ENCODE data around the gene PNKP. TPM values are rescaled to one million over a fixed set of nuclear protein-coding genes. Genes with fewer than 3 reads are reported as not detected.

PNKP gene
- total RNA-seq, 1 donor from 2014 or later = 83.2 TPM

DNA sequence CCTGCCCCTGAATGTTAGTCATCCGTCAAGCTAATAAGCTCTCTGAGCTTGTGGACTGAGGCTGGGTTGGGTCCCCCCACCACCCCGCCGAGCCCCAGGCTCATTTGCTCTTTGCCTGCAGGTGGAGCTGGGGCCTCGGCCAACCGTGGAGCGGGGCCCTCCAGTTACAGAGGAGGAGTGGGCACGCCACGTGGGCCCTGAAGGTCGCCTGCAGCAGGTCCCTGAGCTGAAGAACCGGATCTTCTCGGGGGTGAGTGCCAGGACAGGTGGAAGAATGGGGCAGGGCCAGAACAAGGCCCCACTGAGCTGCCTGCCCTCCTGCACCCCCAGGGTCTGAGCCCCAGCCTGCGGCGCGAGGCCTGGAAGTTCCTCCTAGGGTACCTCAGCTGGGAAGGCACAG is 15.3 kb upstream of the PNKP start:
- H3K27ac ChIP-seq = no peak overlapping the region
- H3K27me3 ChIP-seq = no peaks in the 10 kb centered on the region
- H3K4me1 ChIP-seq = peaks cover 14% of the 10 kb centered on the region
- H3K9me3 ChIP-seq = no peaks in the 10 kb centered on the region
- ATAC-seq (no peak), DNase-seq (no peak)
- H3K4me3 ChIP-seq = no peak overlapping the region
- TF ChIP-seq, protein P1, sequence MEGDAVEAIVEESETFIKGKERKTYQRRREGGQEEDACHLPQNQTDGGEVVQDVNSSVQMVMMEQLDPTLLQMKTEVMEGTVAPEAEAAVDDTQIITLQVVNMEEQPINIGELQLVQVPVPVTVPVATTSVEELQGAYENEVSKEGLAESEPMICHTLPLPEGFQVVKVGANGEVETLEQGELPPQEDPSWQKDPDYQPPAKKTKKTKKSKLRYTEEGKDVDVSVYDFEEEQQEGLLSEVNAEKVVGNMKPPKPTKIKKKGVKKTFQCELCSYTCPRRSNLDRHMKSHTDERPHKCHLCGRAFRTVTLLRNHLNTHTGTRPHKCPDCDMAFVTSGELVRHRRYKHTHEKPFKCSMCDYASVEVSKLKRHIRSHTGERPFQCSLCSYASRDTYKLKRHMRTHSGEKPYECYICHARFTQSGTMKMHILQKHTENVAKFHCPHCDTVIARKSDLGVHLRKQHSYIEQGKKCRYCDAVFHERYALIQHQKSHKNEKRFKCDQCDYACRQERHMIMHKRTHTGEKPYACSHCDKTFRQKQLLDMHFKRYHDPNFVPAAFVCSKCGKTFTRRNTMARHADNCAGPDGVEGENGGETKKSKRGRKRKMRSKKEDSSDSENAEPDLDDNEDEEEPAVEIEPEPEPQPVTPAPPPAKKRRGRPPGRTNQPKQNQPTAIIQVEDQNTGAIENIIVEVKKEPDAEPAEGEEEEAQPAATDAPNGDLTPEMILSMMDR (IDR thresholded peaks at IDR 0.05) = no peak
- intact Hi-C loops (cut with DNase I) = no loop called here
- H3K36me3 ChIP-seq = peaks cover 72% of the 10 kb centered on the region

DNA sequence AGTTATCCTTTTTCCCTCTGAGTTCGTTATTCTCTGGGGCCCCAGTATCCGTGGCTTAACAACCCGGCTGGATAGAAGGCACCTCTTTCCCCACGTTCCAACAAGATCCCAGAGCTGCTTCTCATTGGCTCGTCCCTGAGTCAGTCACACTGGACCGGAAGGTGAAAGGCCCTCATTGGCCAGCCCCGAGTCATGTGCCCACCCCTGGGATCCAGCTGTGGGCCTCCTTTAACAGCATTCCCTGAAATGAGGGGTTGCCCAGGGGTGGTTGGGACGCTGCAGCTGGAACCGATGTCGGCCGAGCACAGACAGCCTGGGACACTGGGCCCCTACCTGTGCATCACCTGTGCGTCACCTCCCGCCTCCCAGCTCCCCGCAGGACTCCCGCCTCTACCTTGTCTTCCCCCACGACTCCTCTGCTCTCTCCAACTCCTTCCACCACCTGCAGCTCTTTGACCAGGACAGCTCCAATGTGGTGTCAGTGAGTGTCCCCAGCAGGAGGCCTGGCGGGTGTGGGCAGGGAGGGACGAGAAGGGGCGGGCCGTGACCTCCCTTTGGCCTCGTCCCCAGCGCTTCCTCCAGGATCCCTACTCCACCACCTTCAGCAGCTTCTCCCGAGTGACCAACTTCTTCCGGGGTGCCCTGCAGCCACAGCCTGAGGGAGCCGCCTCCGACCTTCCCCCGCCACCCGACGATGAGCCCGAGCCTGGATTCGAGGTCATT is 14.5 kb upstream of the PNKP start:
- no peak for ATAC-seq
- peak; percentile 61 for DNase-seq
- Histone ChIP-seq H3K4me3 (no peak overlapping the region), H3K4me1 (peaks cover 14% of the 10 kb centered on the region), H3K27me3 (no peaks in the 10 kb centered on the region), H3K27ac (no peak overlapping the region), H3K36me3 (peaks cover 72% of the 10 kb centered on the region), H3K9me3 (no peaks in the 10 kb centered on the region)
- TF ChIP-seq, protein P1 (IDR thresholded peaks at IDR 0.05) = no peak
- intact Hi-C loops (cut with DNase I) = no loop called here

DNA sequence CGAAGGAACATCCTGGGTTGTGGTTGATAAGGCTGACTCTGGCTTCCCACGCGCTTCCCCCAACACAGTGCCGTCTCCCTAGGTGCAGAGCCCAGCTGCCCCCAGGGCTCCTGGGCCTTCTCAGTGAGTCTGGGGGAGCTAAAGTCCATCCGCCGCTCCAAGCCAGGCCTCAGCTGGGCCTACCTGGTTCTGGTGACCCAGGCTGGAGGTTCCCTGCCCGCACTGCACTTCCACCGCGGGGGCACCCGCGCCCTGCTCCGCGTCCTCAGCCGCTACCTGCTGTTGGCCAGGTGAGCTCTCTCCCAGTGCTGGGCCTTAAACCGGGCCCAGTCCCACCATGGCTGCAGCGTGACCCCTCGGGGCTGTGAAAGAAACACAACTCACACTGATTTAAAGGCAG is 13.8 kb upstream of the PNKP start:
- no peak overlapping the region for H3K4me3 ChIP-seq
- intact Hi-C loops (cut with DNase I) = no loop called here
- TF ChIP-seq, protein P1 (IDR thresholded peaks at IDR 0.05) = no peak
- ATAC-seq (no peak), DNase-seq (peak; percentile 62)
- peaks cover 72% of the 10 kb centered on the region for H3K36me3 ChIP-seq
- peaks cover 14% of the 10 kb centered on the region for H3K4me1 ChIP-seq
- no peaks in the 10 kb centered on the region for H3K9me3 ChIP-seq
- no peak overlapping the region for H3K27ac ChIP-seq
- H3K27me3 ChIP-seq = no peaks in the 10 kb centered on the region

DNA sequence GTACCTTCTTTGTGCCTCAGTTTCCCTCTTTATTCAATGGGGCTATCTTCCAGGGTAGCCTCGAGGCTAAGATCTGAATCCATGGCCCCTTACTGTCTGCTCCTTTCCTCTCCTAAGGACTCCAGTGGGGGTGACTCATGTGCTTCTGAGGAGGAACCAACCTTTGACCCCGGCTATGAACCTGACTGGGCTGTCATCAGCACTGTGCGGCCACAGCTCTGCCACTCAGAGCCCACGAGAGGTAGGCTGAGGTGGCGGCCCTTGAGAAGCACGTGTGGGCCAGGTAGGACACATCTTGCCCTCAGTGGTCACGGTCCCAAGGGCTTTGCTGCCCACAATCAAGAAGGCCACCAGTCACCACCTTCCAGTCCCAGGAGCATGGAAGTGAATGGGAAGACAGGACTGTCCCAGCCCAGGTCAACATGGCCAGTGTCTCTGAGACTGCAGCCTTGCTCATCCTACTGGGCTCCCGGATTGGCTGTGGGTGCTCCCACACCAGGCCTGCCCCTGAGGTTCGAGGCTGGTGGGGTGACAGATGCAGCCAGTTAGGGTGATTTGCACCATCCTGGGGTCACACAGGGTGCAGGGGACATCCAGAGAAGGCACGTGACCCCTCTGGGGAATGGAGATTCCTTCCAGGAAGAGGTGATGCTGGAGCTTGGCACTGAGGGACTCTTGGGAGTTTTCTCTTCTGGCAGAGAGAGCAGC is 12.9 kb upstream of the PNKP start:
- Histone ChIP-seq H3K36me3 (peaks cover 67% of the 10 kb centered on the region), H3K27ac (no peak overlapping the region), H3K4me3 (no peak overlapping the region), H3K27me3 (no peaks in the 10 kb centered on the region), H3K9me3 (no peaks in the 10 kb centered on the region), H3K4me1 (peaks cover 18% of the 10 kb centered on the region)
- DNase-seq = no peak
- intact Hi-C loops (cut with DNase I) = no loop called here
- TF ChIP-seq, protein P1 (IDR thresholded peaks at IDR 0.05) = no peak
- ATAC-seq = no peak

DNA sequence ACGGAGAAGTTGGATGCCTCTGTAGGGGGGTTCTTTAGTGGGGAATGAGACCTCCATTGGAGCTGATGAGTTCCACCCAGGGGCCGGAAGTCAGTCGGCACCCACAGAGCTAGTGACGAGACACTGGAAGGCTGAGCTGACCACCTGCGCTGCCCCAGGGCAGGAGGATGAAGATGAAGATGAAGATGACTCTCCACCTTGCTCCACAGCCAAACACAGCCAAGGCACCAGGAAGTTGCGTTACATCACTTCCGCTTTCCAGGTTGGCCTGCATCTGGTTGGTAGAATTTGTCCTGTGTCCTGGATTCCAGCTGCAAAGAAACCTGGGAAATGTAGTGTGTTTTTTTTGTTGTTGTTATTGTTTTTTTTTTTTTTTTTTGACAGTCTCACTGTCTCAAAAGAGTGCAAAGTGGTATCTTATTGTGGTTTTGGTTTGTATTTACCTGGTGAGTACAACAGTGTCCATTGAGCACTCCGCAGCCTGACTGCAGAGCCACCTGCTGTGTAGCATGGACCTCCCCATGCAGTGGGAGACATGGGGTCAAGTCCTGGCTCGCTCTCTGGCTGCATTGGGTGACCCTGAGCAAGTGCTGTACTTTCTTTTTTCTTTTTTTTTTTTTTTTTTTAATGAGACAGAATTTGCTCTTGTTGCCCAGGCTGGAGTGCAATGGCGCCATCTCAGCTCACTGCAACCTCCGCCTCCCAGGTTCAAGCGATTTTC is 12.0 kb upstream of the PNKP start:
- no peak for ATAC-seq
- TF ChIP-seq, protein P1 (IDR thresholded peaks at IDR 0.05) = no peak
- DNase-seq = no peak
- H3K27ac ChIP-seq = no peak overlapping the region
- no peaks in the 10 kb centered on the region for H3K27me3 ChIP-seq
- H3K36me3 ChIP-seq = peaks cover 58% of the 10 kb centered on the region
- peaks cover 22% of the 10 kb centered on the region for H3K4me1 ChIP-seq
- H3K4me3 ChIP-seq = no peak overlapping the region
- intact Hi-C loops (cut with DNase I) = no loop called here
- H3K9me3 ChIP-seq = no peaks in the 10 kb centered on the region
